HL-60 (cell line): Measurements from ENCODE around the gene RHEBL1.
A peak's percentile ranks its signal among the peaks of the same experiment; 100 is the strongest.

Experiments used
- DNase-seq, 2 experiments: peaks; one replicate each; pipeline ENCODE4 v3.0.0-alpha.2; 2010 to 2020; ENCODE audit warnings: low read depth in 1 of 2, low spot score in 1 of 2
- H3K27ac ChIP-seq: fragments of 250-450 bp; sonication (Bioruptor Pico); replicated peaks from 2 replicates; pipeline ENCODE4 v1.5.1; 2020; ENCODE audit warnings: mild to moderate bottlenecking, moderate library complexity
- H3K27me3 ChIP-seq: fragments of 250-450 bp; sonication (Bioruptor Pico); 2 replicates; pipeline ENCODE4 v1.5.1; 2021; ENCODE audit warnings: mild to moderate bottlenecking, moderate library complexity; ENCODE audit not compliant: insufficient read depth, poor library complexity, severe bottlenecking
- H3K4me3 ChIP-seq: replicated peaks from 2 replicates; pipeline ENCODE4 v1.5.1; 2011; ENCODE audit warnings: mild to moderate bottlenecking, control low read depth, low read length; ENCODE audit not compliant: insufficient read depth
- CTCF ChIP-seq: IDR thresholded peaks from one replicate; pipeline ENCODE4 v1.5.1; 2011; ENCODE audit warnings: low read length, control low read depth, inconsistent platforms; ENCODE audit not compliant: insufficient read depth
- GABPA ChIP-seq: IDR thresholded peaks from 2 replicates; pipeline ENCODE4 v1.6.1; 2012; ENCODE audit warnings: low read depth
- POLR2AphosphoS5 ChIP-seq: IDR thresholded peaks from 2 replicates; pipeline ENCODE4 v1.6.1; 2012; ENCODE audit warnings: low read depth
- REST ChIP-seq: IDR thresholded peaks from 2 replicates; pipeline ENCODE4 v1.6.1; 2012; ENCODE audit warnings: low read depth; ENCODE audit not compliant: insufficient replicate concordance
- SPI1 ChIP-seq: IDR thresholded peaks from 2 replicates; pipeline ENCODE4 v1.6.1; 2012; ENCODE audit warnings: low read depth, mild to moderate bottlenecking, borderline replicate concordance

Gene RHEBL1

GRCh38 chr12:49109641-49110463 lies 40.1 kb upstream of the RHEBL1 start:
- TF ChIP-seq GABPA (no peak), POLR2AphosphoS5 (no peak), CTCF (no peak), REST (no peak), SPI1 (no peak)
- no peak for DNase-seq
- Histone ChIP-seq H3K4me3 (peak overlapping the region; percentile 92), H3K27ac (peak overlapping the region; percentile 61), H3K27me3 (no peaks in the 10 kb centered on the region)

GRCh38 chr12:49108958-49109404 lies 39.2 kb upstream of the RHEBL1 start:
- DNase-seq = peak in 1 of 2 experiments; percentile 55
- H3K27me3 ChIP-seq = no peaks in the 10 kb centered on the region
- H3K4me3 ChIP-seq = no peak overlapping the region; the same call in 1 of the 2 replicates
- TF ChIP-seq SPI1 = no peak
- no peak for TF ChIP-seq REST
- no peak for TF ChIP-seq POLR2AphosphoS5
- no peak overlapping the region for H3K27ac ChIP-seq

DNA sequence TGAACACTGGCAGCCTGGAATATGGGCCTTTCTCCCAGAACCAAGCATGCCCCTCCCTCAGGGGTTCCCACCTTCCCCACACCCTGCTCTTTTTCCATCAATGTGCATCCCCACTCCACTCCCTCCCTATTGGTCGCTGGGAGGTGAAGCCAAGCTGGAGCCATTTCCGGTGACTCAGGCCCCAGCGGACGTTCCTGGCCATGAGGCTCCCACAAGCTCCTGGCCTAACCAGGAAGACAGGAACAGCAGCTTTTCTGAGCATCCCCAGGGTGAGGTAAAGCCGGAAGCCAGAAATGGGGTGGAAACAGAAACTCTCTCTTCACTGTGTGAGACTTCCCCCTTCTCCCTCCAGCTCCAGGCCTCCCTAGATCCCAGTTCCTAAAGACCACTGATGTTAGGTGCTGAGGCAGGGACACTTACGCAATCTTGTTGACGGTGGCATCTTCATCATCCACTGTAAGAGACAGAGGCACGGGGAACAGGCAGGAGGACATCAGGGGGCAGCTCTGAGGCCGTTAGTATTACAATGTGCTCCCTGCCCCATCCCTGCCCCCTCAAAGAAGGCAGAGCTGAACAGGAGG lies 35.8 kb upstream of the RHEBL1 start:
- TF ChIP-seq REST (no peak), CTCF (no peak), GABPA (no peak), POLR2AphosphoS5 (no peak)
- Histone ChIP-seq H3K27ac (no peak overlapping the region), H3K4me3 (no peak overlapping the region), H3K27me3 (no peaks in the 10 kb centered on the region)
- DNase-seq = no peak
